KBM-7 (cell line): Measurements from ENCODE around the gene STX18.

ENCODE experiments used
- DNase-seq: peaks from one replicate; pipeline ENCODE4 v3.0.0-alpha.2; 2015
- in situ Hi-C: fragments of 300-500 bp; cut with MboI; formaldehyde crosslinking; loops from 2 replicates; pipeline ENCODE4 v1.14.3; 2020; ENCODE audit warnings: low sequenced_read_pairs, low pct_unique_long_range_greater_than_20kb, mixed read lengths

Gene STX18

DNA sequence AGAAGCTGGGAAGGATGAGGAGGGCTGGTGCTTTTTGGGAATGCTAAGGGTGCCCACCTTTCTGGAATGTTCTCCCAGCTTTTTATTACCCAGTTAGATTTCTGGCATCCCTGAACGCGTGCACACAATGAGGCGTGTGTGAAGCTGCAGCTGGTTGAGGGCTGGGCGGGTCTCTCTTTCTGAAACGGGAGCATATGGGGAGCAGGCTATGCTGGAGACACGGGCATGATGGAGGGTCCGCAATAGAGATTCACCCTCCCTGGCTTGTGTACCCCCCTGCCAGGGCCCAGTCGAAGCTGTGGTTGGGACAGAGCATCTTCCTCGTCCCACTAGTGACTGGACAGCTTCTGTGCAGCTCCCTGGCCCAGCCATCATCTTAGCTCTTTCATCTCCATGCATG lies 146.5 kb downstream of the STX18 start:
- in situ Hi-C loops = no loop called here

GRCh38 chr4:4394644-4395043 lies 147.2 kb downstream of the STX18 start:
- in situ Hi-C loops = no loop called here
- no peak for DNase-seq

More for the DNA sequence above, 146.5 kb downstream of the STX18 start:
- DNase-seq = no peak

DNA sequence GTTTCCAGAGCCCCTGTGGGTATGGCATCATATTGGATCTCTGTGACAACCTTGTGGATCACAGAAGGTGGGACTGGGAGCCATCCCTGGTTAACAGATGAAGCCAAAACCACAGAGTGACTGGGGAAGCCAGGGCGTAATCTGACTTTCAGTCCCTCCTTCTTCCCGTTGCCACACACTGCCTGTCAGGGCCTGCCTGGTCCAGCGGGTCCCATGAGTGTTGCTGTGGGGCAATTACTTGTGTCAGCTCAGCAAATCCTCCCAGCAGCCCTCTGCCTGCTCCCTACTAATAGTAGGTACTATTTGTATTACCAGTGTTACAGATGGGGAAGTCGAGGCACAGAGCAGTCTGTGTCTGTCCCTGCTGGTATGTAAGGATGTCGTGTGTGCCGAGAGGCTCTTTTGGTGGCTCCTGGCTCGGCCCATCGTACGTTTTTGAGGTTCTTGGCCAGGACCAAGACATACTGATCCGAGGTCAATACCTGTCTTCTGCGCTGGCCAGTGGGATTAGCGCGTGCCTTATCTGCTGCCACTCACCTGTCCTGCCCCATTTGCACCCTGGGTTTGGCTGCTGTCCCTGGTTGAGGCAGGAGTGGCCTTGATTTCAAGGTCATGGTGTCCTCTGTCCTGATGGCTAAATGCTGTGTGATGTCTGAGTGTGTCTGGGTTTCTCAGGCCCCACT lies 149.2 kb downstream of the STX18 start:
- in situ Hi-C loops = no loop called here
- DNase-seq = no peak

GRCh38 chr4:4391866-4392265 lies 150.0 kb downstream of the STX18 start:
- no peak for DNase-seq
- in situ Hi-C loops = no loop called here

GRCh38 chr4:4390515-4391240 lies 151.2 kb downstream of the STX18 start:
- DNase-seq = no peak
- in situ Hi-C loops = no loop called here

GRCh38 chr4:4390046-4390445 lies 151.8 kb downstream of the STX18 start:
- no peak for DNase-seq
- in situ Hi-C loops = no loop called here

DNA sequence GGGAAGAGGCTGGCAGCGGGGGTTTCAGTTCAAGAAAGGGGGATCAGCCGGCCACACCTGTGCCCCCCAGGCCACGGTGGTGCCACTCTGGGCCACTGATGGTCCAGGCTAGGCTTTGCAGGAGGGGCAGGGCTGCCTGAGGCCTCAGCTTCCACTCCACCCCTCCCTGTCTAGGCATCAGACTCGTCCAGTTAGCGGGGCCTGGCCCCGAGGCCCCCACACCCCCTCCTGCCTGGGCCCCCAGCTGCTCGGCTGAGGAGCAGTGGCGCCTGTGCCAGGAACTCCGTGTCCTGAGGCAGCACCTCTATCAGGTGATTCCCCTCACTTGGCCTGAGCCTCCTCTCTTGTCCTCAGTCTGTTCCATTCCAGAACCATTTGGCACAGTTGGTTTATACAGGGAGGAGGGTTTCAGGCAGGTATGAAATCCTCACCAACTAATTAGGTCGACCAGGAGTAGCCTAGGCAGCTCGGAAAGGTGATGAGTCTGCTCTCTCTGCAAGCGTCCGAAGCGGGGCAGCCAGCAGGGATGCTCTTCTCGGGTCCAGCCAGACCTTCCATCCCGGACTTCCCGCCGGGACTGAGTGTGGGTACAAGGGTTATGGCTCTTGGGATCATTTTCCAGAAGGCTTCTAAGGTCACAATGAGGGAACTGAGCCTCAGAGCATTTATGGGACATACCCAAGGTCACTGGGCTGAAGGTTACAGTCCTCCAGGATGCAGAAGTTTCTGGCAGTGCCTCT lies 152.8 kb downstream of the STX18 start:
- DNase-seq = no peak
- in situ Hi-C loops = no loop called here

DNA sequence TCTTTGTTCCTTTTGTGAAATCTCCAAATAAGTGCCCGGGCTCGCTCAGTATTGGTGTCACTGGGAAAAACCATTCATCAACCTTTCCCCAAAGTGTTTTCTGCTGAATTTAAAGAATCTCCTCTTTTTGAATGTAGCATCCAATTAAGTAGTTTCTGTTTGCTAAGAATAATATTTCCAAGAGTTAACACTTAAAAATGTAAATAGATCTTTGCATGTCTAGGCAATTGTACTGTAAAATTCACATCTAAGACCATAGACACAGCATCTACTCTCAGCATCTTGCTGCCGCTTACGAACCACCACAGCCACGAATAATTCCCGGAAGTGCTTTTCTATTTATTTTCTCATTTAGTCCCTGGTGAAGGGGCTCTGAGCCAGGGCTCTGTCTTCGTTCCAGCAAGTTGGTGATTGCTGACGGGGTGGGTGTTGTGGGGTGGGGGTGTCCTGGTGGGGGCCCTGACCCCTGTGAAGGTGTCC lies 153.5 kb downstream of the STX18 start:
- in situ Hi-C loops = no loop called here
- peak; percentile 7 for DNase-seq

DNA sequence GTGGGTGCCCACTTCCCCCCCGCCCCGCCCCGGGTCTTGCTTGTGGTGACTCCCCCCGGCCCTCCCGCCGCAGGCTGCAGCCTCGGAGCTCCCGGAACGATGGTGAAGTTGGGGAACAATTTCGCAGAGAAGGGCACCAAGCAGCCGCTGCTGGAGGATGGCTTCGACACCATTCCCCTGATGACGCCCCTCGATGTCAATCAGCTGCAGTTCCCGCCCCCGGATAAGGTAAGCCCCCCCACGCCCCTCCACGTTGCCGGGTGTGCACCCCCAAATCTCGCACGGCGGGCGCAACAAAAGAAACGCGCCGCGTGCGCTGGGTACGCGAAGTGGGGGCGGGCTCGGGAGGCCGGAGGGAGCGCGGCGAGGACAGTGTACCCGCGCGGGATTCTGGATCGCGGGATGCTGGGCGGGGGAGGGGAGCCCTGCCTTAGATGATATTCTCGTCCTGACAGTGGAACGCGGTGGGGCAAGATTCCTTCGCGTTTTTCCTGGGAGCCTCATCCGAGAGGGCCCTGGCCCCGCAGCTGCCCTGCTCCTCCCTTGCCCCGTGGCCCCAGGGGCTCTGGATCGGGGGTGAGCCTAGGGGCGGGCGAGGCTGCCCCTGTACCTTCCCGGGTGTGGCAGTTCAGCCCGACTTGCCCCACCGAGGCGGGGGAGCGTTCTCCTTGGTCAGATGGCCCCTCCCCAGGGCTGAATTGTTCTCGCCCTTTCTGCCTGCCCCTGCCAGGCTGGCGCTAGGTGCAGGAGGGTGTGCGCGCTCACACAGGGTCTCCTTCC lies 154.1 kb downstream of the STX18 start:
- no peak for DNase-seq
- in situ Hi-C loops = no loop called here

DNA sequence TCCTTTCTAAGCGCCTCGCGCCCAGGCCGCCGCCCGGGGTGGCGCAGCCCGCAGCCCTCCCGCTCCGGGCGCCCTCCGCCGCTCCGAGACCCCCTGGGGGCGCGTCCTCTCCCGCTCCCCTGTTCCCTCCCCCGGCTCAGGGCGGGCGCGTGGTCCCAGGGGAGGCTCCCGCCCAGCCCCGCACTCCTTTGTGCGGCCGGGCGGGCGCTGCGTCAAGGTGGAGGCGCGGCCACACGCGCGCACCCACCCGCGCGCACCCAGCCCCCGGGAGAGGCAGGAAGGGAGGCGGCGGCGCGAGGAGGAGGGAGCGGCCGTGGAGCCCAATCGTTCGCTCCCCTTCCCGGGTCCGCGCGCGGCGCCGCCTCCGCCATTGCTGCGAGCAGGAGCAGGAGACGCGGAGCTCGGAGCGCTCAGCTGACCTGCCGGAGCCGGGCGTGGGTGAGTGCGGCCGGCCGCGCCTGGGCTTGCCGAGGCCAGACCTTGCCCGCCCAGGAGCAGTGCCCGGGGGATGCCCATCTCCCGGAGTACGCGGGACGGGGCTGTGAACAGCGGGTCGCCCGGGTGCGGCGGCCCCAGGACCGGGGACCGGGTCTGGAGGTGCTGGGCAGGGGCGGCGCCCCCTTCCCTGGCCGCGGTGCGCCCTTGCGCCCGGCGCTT lies 155.0 kb downstream of the STX18 start, which contains the start of gene NSG1:
Gene NSG1, plus strand, starts transcription at position 367 of the 657 bp plus-strand sequence. CDS start 528 bp downstream, outside the sequence.
- DNase-seq = no peak

DNA sequence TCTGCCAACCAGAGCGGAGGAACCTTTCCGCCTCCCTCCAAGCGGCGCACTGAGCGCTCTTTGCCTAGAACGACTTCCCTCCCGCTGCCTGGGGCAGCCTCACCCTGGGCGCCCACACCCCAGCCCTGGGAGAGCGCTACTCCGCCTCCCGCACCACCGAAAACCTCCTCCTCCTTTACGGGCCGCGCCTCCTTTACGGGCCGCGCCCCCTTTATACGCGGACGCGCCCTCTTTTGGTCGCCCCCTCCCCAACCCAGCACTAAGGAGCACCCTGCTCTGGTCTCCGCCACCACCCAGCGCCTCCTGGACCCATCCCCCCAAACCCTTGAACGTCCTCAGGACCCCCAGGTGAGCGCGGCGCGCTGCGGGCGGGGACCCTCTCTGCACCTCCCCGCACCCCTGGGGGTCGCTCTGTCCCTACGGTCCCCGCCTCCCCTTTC lies 155.5 kb downstream of the STX18 start:
- in situ Hi-C loops = no loop called here

More for the DNA sequence above, 155.0 kb downstream of the STX18 start, which contains the start of gene NSG1:
- in situ Hi-C loops = no loop called here

GRCh38 chr4:4385729-4386295 lies 156.0 kb downstream of the STX18 start:
- no peak for DNase-seq
- in situ Hi-C loops = no loop called here

More for the DNA sequence above, 155.5 kb downstream of the STX18 start:
- no peak for DNase-seq

DNA sequence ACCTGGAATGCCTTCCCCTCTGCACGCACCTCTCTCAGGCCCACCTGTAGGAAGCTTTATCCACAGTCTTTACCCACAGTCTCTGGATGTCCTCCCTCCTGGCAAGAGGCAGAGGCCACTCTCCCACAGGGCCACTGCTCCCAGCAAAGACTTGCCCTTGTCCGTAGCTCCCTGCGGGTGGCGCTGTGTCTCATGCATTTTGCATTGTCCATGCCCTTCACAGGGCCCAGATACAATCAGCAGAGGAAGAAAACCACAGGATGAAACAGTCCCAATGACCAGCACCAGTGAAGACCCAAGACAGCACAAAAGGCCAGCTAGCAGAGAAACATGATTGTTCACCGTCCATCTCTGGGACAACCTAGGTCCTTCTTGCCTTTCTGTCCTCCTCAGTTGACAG lies 157.0 kb downstream of the STX18 start:
- peak; percentile 16 for DNase-seq
- in situ Hi-C loops = no loop called here

- no peak for DNase-seq
- in situ Hi-C loops = no loop called here
These were observed 158.8 kb downstream of the STX18 start for GRCh38 chr4:4383085-4383484.

DNA sequence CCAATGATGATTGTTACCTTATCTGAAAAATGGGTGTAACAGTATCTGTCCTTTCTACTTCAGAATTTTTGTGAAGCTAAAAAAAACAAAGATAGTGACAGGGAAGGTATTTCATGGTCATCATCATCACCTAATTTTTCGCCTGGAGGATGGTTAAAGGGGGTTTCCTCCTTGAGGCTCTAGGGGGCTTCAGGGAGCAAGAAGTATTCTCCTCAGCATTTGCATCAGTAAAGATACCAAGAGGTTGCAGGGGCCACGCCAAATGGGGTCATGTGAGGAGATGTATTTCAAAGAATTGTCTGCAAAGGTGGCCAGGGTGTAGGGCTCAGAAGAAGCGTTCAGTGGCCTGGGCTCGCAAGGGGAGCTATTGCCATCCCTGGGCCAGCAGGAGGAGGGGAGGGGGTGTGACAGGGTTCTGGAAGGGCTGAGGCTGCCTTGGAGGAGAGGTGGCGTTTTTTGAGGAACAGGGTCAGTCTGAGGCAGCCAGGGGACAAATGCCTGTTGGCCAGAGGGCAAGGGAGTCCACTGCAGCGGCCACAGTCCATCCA lies 162.2 kb downstream of the STX18 start:
- in situ Hi-C loops = no loop called here
- DNase-seq = no peak

DNA sequence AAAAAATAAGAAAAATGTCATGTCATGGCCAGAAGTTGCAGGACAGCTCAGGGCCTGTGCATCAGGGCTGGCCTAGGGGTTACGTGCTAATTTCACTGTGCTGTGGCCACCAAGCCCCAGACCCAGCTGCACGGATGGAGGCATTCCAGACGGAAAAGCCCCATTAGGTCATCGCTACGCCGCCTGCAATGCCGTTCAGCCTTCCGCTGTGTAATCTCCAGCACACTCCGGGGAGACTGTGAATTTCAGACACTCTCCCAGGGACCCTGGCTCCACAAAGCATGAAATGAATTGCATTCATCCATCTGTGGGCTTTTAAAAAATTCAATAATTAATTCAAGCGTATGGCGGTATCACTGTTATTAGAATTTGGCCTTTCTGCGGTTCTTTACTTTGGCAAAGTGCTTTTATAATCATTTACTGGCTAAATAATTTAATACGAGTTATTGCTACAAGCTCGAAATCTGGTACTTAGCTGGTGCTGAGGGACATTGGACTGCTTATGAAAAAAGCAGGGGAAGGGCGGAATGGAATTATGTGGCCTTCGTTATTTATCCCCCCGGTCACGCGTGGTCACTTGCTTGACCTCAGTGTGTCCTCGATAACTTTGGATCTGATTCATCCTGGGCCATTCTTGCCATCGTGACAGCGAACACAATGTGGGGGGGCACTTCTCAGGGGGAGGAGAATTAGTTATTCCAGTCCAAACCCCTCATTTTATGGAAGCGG lies 164.0 kb downstream of the STX18 start:
- no peak for DNase-seq
- in situ Hi-C loops = no loop called here

DNA sequence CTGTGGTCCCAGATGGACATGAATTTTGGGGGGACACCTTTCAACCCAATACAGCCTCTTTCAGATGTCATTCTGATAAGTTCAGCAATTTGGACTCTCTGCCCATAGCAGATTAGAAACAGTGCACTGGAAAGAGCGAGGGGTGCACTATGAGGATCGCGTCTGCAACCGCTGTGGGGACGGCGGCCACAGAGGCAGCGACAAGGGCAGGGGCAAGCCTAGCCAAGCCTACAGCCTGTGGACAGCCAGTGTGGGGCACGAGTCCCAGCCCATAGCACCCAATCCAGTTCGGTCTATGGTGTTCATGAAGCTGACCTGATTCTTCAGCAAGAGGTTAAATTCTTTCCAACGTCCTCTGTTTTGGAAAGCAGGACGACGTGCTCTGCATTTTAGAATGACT lies 164.7 kb downstream of the STX18 start:
- in situ Hi-C loops = no loop called here

More for the DNA sequence above, 164.7 kb downstream of the STX18 start:
- DNase-seq = no peak
